Kidney tubule cell (primary cell): ENCODE data around the gene ZBED5.

ENCODE experiments used
- DNase-seq: peaks from one replicate; pipeline ENCODE4 v3.0.0-alpha.2; 2018; ENCODE audit warnings: low spot score

ZBED5 gene

GRCh38 chr11:10878408-10879214, 20.8 kb upstream of the ZBED5 start:
- DNase-seq: peak; percentile 75

DNA sequence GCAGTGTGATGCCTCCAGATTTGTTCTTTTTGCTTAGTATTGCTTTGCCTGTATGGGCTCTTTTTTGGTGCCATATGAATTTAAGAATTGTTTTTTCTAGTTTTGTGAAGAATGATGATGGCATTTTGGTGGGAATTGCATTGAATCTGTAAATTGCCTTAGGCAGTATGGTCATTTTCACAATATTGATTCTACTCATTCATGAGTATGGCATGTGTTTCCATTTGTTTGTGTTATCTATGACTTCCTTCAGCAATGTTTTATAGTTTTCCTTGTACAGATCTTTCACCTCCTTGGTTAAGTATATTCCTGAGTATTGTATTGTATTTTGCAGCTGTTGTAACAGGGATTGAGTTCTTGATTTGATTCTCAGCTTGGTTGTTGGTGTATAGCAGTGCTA, 18.3 kb upstream of the ZBED5 start:
- DNase-seq: no peak

GRCh38 chr11:10875430-10876021, 17.7 kb upstream of the ZBED5 start:
- DNase-seq: no peak

DNA sequence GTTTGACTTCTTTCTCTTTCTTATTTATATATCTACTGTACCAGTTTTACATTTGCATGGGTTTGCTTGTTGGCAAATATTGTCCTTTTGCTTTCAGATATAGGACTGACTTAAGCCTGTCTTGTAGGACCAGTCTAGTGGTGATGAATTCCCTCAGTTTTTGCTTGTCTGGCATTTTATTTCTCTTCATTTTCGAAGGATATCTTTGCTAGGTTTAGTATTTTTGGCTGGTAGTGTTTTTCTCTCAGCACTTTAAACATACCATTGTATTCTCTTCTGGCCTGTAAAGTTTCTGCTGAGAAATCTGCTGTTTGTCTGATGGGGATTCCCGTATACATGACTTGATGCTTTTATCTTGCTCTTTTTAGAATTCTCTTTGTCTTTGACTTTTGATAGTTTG, 14.2 kb upstream of the ZBED5 start:
- no peak for DNase-seq

- no peak for DNase-seq
These were observed 10.5 kb upstream of the ZBED5 start for GRCh38 chr11:10868352-10868751.

DNA sequence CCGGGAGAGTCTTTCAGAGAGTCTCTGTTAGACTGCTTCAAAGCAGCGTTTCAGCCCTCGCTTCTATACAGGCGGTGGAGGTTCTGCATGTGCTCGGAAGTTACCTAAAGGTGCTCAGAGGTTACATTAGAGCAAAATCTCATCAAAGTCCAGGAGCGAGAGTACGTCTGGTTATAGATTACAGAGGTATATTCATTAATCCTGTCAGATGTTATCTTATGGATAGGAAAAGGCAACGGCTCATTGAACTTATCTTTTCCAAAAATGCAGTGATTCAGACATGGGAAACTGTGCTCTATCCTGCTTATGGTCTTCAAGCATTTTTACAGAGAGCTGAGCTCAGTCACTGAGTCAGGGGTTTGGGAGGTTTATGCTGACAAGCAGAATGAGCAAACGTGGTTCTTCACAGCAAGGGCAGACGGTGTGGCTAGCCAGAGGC, 9.1 kb upstream of the ZBED5 start:
- DNase-seq: peak; percentile 78

- no peak for DNase-seq
These were observed 8.0 kb upstream of the ZBED5 start for GRCh38 chr11:10865837-10866270.

DNA sequence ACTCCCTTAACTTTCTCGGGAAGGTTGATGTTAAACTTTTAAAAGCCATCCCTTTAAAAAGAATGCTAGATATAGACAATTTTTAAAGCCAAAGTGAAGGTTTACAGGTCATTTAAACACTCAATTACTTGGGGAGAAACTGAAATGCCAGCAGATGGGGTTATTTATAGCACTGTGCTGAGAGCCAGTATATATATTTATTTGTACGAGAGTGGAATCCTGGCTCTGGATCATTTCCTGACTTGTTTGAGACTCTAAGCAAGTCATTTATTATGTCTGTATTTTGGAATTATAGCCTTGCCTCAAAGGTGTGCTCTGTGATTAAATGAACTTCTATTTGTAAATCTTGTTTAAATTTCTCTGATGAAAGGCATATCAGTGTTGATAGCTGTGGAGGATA, 6.8 kb upstream of the ZBED5 start:
- DNase-seq: no peak

DNA sequence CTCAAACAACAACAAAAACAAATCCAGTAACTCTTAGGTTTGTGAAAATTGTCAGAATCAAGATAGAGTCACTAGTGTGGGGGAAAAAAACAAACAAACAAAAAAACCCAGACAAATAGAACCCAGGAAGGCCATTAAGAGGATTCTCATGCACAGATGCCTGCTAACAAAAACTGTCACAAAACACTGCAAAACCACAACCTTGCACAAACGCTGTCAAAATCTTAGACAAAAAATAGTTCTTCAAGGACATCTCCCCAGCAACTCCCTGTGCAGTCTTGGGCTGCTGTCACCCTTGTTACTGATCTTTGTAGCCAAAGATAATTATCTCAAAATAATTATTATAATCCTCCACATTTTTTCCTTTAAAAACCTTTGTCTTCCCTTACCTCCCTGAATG, 4.6 kb upstream of the ZBED5 start:
- DNase-seq: no peak

DNA sequence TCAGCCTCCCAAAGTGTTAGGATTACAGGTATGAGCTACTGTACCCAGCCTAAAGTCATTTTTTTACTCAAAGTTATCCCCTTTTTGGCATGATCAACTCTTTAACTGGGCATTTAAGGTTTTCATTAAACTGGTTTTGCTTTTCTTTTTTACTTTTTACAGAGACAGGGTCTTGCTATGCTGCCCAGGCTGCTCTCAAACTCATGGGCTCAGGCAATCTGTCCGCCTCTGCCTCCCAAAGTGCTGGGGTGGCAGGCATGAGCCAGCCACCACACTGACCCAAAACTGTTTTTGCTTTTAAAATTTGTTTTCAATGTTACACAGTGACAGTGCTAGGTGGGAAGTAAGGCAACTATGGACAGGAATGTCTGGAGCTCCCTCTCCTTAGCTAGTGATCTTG, 3.9 kb upstream of the ZBED5 start:
- DNase-seq: no peak

DNA sequence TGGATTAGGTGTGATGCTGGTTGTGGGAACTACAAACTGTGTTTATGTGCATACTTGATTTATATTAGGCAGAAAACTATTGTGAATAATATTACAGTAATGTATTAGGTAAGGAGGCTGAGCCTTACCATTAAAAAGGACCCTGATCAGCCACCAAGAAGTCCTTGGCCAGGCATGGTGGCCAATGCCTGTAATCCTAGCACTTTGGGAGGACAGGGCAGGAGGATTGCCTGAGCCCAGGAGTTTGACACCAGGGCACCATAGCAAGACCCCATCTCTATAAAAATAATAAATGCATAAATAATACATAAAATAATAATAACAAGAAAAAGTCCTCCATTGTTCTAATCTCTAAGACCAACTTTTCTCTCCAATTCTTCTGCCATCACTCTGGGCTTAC, 3.2 kb upstream of the ZBED5 start:
- DNase-seq: no peak

- no peak for DNase-seq
These were observed 829 bp upstream of the ZBED5 start for GRCh38 chr11:10858439-10859325.

GRCh38 chr11:10857459-10857708, 469 bp downstream of the ZBED5 start:
- DNase-seq: no peak

GRCh38 chr11:10856689-10857458, 979 bp downstream of the ZBED5 start:
- DNase-seq: peak; percentile 75

DNA sequence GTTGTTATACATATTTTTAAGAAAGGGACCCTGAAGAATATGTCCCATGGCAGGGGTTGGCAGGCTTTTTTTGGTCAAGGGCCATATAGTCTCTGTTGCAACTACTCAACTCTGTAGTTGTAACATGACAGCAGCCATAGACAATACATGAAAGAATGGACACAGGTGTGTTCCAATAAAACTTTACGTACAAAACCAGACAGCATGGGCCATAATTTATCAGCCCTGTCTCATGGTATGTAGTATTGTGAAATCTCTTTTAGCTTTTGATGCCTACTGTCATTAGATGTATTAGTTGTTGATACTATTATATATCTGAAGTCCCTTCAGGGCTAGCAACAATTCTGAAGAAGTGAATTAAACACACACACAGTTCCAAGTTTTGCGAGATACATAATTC, 2.6 kb downstream of the ZBED5 start:
- DNase-seq: no peak

GRCh38 chr11:10847960-10848860, 9.6 kb downstream of the ZBED5 start:
- no peak for DNase-seq

GRCh38 chr11:10846660-10847059, 11.2 kb downstream of the ZBED5 start:
- DNase-seq: no peak

GRCh38 chr11:10845589-10845988, 12.3 kb downstream of the ZBED5 start:
- no peak for DNase-seq

DNA sequence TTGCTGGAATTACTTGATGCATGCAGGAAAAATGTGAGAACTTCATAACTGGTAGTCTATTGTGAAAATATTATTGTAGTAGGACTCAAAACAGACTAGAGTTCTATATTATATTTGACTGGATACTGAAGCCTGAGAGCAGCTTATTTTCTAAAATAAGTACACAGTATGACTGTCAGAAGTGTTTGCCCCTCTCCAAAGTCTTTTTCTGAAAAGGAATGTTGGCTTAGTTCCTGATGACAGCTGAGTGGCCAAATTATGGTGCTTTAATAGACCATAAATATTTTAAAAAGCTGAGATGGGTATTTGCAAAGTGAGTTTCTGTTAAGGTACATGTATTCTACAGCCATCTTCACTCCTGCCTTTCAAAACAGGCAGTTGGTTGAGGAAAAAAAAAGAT, 13.1 kb downstream of the ZBED5 start:
- DNase-seq: no peak

GRCh38 chr11:10844356-10844755, 13.5 kb downstream of the ZBED5 start:
- no peak for DNase-seq

DNA sequence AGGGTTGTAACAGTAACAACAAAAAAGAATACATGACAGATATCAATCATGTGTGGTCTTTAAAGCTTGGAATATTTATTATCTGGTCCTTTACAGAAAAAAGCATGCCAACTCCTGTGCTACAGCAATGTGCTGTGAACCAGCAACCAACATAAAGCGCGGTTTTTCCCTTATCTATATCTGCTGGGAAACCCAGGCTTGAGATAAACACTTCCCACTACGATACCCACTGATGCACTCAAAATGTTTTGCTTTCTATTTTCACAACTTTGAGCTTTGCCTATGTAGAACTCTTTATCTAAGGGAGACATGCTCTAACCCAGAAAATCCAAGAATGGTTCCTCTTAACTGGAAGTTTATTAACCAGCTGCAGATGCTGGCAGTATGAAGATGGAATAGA, 19.0 kb downstream of the ZBED5 start:
- DNase-seq: no peak
